ENCODE data around the gene ZNF503.

GRCh38 chr10:75355706-75356105, 45.9 kb downstream of the ZNF503 start:
- TF ChIP-seq CTCF (IDR thresholded peaks at IDR 0.05; ENCODE audit: insufficient read depth, low read length, poor library complexity, severe bottlenecking) (no peak), EZH2phosphoT487 (conservative IDR thresholded peaks at IDR 0.05; ENCODE audit: low read length) (no peak)
